GM19467 (cell line): ENCODE data around the gene DNER.
A peak's percentile ranks its signal among the peaks of the same experiment; 100 is the strongest.
"Not testable (repeated sequence)": the region's sequence is repeated elsewhere in the genome, so short reads cannot be mapped to it uniquely, and the experiment has no call there.

Source experiments
- ATAC-seq: cut with Tn5 transposase; IDR thresholded peaks from one replicate; pipeline ENCODE4 v1.9.1; 2021; ENCODE audit warnings: mild to moderate bottlenecking, moderate library complexity; ENCODE audit not compliant: unreplicated experiment

Gene DNER

DNA sequence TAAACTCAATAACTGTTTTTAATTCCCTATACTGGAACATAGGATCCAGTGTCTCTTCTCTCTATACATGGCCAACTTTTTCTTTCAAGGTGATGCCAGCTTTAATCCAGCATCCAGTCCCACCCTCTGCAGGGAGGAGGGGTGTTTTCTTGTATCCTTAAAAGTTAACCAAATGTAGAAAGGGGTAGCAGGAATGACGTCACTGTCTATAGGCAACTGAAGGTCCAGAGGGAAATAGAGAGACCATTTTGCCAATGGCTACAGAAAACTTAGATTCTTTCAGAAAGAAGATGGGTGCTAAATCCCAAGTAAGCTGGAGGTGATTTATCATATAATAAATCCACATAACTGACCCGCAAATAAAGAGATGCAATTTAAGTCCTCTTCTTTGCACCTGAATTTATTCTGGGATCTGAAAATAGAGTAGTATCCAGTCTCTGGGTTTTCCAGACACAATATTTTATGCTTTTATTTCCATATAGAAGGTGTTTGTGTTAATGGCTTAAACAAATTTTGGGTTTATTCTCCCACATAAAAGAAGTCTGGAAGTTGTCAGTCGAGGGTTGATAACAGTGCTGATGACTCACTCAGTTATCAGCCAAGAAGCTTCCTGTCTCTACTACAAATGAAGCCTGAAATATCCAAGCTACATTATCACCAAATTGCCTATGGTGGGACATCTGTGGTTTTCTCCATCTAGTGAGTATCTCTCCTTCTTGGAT is 5.7 kb upstream of the DNER start:
- ATAC-seq, result no peak

DNA sequence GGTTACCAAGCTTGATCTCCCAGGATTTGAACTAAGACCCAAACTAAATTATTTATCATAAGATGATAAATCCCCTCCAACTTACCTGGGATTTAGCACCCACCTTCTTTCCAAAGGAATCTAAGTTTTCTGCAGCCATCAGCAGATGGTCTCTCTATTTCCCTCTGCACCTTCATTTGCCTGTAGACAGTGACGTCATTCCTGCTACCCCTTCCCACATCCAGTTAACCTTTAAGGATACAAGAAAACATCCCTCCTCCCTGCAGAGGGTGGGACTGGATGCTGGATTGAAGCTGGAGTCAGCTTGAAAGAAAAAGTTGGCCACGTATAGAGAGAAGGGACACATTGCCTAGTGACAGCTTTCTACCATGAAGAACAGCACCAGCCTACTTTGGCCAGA is 3.7 kb upstream of the DNER start:
- no peak for ATAC-seq

DNA sequence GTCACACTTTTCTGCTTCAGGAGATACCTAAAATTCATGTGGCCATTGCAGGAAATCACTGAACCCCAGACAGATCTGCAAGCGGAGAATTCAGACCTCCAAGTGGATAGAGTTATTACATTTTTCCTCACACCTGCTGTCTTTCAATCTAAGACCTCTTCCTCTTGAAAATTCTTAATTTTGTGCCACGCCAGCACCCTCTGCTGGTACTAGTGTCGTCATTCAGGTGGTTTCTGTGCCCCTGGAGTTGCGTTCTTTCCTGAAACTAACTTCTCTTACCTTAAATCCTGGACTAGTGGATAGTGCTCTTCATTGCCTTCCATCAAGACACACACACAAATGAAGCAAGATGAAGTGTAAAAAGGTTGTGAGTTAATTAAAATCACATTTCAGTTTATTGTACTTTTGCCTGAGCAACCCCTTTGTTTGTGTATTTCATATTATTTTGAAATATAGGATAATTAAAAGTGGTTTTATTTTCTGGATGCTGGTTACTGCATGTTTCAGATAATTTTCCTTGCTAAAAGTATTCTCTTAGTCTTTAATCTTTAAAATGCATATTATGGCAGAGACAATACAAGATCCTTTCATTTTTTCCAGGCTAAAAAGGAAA is 1.6 kb upstream of the DNER start:
- no peak for ATAC-seq

DNA sequence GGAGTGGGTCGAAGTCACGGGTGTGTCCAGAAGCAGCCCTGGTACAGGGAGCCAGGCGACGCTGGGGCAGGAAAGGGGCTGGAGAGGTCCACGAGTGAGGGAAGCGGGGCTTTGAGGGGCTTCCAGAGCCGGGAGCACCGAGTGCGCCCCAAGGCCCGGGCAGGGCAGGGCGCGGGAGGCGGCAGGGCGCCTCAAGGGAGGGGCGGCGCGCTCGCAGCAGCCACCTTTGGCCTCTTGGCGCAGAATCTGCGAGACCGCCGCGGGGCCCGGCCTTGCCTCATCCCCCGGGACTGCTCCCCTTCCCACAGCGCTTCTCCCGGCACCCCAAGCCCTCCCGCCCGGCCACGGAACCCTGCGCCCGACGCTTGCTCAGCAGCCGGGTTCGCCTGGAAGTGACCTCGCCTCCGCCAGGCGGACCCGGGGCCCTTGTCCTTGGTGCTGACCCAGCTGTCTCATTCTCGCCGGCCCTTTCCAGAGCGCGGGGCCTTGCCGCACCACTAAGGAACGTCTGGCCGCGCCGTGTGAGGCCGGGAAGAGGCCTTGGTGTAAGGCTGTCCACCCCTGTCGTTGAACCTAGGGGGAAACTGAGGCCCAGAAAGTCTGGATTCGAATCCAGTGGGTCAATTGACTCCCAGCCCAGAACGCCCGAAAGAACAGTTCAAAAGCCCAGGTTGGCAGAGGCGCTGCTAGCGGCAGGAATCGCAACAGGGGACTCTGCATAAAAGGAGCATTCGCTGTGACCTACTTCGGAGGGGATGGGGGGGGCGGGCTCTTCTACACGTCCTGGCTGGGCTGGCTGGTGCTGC is 584 bp upstream of the DNER start:
- peak; percentile 23 for ATAC-seq

DNA sequence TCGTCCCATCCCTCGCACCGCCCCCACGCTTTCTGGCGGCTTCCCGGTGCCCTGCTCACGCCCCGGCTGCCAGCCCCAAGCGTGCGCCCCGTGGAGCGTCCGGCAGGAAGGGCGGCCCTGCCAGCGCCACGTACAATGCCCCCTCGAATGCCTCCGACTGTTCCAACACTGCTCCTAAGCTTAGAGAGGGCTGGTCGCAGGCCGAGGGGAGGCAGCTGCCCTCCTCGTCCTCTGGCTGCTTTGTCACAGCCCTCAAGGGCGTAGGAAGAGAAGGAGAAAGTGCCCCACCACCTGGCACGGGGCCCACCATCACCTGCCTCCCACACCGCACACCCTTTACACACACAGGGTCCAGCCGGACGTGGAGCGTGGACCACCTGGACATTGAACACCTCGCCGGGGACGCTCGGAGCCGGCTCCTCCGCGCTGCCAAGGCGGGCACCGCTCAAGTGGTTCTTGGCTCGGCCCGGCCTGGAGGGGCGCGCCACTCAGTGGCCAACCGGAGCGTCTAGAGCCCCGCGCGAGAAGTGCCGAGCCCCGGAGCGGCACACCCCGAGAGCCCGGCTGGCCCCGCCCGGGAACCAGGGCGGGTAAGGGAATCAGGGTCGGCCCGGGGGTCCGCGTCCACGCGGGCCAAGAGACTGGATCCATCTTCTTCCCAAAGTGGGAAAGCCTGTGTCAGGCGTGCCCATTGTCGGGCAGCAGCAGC is 830 bp downstream of the DNER start:
- no peak for ATAC-seq

DNA sequence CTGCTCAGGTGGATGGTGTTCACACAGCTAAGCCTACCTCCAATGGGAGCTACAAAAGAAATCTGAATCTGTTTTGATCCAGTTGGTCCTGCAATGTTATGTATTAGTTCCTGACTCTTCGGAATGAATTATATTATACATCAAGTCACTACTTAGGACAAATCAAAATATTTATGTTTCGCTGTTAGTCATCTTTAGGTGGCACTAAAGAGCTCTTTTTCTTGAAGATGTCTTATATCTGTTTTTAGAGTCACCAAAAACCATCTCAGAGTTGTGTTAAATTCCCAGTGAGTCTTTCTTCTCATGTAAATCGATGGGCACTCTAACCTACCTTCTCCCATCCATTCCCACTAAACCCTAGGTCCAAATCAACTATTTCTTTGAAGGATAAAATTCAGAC is 2.2 kb downstream of the DNER start:
- ATAC-seq, result no peak

DNA sequence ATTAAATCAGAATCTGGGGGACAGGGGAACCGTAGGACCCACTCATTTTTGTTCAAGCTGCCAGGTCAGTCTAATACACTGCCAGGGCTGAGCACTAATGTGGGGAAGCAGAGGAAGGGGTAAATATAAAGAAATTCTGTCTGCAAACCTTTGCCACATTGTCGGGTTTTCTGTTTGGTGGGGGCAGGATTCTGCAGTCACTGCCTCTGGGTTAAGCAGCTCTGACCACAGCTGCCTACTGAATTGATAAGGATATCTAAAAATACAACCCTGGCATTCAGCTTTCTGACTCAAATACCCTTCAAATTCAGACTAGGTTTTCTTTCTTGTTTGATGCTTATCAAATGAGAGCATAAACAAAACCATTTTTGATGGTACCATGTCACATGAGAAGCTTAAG is 6.0 kb downstream of the DNER start:
- no peak for ATAC-seq

DNA sequence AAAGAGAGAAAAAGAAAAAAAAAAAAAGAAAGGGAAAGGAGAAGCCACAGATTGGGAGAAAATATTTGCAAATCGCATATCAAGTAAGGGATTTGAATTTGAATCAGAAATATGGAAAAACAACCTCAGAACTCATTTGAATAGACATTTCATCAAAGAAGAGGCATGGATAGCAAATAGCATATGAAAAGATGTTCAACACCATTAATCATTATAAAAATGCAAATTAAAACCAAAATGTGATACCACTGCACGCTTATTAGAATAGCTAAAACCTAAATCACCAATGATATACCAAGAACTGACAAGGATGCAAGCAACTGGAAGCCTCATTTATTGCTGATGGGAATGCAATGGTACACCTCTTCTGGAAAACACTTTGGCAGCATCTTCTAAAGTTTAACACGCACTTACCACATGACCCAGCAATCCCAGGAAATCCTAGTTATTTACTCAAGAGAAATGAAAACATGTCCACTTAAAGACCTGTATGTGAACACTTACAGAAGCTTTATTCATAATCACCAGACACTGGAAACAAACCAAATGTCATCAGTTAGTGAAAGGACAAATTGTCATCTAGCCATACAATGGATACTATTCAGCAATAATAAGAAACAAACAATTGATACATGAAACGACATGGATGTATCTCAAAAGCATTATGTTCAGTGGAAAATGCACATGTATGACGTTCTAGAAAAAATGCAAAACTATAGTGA is 10.3 kb downstream of the DNER start:
- ATAC-seq, result no peak

DNA sequence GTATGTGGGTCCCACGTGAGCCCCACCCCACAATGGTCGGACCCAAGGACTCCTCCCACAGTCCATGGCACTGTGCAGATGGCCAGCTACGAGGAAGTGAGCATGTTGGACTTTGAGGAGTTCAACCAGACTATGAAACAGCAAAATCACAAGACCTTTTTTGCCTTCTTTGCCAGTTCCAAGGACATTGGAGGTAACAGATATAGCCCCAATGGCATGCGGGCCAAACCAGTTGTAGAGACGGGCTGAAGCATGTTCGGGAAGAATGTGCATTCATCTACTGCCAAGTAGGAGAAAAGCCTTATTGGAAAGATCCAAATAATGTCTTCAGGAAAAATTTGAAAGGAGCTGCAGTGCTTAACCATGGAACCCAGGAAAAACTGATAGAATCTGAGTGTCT is 12.6 kb downstream of the DNER start:
- no peak for ATAC-seq

DNA sequence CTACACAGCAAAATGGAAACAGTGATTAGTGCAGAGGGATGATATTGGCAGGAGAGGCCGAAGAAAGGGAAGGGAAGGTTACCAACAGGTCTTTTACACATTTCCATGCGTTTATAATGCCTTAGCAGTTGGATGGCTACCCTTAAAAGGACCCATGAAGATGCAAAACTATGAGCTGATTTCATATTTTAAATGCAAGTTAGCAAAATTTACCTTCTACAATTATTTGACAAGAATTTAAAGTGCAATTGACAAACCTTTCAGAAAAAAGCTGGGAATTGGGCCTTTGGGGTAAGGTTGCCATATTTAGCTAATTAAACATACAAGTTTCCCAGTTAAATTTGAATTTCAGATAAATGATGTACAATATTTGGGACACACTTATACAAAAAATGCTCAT is 13.3 kb downstream of the DNER start:
- no peak for ATAC-seq

DNA sequence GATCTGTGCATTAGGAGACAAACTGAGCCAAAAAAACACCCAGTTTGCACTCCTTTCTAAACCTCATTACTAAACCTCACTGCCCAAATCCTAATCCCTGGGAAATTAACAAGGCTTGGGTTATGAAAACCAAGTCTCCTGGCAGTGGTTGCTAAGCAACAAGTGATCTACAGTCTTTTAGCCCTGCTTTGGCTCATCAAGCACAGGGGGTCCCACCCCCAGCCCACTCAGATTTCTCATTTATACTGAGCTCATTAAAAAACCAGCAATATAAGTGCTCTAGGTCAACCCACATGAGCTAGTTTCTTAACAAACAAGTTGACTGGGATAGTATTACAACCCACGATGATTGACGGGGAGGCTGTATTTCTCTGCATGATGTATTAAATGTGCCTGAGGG is 18.4 kb downstream of the DNER start:
- ATAC-seq, result no peak

DNA sequence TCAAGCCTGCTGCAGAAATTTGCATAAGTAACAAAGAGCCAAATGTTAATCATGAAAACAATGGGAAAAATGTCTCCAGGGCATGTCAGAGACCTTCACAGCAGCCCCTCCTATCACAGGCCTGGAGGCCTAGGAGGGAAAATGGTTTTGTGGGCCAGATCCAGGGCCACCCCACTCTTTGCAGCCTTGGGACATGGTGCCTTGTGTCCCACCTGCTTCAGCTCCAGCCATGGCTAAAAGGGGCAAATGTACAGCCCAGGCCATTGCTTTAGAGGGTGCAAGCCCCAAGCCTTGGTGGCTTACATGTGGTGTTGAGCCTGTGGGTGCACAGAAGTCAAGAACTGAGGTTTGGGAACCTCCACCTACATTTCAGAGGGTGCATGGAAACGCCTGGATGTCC is 20.5 kb downstream of the DNER start:
- not testable (repeated sequence) for ATAC-seq

DNA sequence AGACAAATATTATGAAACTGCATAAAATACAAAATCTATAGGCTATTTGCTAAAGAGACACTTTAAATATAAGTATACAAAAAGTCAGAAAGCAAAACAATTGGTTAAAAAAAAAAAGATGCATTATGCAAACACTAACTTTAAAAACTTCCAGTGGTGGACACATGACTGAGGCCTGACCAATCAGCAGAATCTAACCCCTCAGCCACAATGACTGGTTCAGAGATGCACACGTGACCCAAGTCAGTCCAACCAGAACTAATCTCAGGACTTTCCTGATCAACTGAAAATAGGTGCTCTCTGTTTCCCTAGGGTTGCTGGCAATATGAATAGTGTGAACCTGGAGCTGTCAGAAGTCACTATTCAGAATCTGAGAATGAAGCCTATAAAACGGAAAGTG is 22.7 kb downstream of the DNER start:
- ATAC-seq, result no peak

DNA sequence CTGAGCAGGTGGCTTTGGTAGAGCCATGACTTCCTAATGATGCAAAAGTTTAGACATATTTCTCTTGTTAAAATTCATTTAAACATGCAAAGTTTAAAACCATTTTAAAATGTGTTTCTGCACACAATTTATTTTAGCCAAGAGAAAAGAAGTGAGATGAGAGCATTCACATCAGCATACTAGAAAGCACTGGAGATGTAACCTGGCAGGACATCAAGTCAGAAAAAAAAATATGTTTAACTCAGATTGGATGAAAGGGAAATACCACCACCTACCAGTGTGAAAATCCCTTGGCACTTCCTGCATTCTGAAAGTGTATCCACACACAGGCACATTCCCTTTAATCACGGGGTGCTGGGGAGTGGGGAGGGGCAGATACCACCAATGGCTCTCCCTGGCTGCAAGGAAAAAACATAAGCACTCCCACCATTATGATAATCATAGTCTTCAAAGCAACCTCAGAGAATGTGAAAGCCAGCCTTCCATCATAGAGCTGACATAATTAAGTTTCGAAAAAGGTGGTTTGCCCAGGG is 25.0 kb downstream of the DNER start:
- no peak for ATAC-seq

DNA sequence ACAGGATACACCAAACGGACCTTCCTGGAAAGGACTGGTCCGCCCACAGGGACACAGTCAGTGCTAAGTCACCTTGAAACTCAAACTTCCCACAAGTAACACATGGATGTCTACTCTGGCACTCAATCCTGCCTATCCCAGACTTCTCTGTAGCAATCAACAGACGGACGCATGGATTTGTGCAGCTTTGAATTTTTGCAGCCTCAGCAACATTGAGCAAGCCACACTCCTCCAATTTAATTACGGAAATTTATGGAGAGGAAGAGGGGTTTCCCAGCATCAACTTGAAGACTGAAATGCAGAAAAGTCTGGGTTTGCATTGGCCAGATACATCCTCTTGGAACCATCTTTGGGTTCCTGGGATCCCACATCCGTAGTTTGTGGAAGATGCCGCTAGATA is 26.2 kb downstream of the DNER start:
- ATAC-seq, result no peak

DNA sequence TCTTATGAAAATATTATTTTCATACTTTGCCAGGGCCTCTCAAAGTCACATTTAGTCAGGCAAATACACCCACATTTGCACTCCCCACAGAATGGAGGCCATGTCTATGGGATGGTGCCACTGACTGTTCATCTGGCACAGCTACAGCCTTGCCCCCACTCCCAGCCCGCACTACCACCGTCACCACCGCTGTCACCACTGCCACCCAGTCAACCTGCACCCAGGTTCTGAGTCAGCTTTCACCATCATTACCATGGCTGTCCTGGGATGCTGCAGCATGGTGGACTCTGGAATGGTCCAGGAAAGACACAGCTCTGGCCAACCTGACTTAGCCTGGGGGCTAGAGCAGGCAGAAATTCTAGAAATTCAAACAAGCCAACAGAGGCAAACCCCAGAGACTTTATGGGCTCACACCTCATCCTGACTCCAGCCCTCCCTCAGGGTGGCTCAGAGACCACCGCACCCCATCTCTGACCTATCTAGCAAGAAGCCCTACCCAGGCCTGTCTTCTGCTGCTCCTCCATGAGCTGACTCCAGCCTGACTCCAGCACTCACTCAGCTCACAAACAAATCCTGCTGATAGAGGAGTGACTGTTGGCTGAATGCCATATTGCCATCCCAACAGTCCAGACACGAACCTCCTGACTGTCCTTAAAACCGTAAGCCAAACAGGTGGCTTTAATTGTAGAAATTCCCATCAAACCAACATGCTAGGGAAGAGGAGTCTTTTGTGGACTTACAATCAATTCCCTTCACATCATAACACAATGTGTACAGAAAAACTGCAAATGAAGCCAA is 28.0 kb downstream of the DNER start:
- no peak for ATAC-seq

DNA sequence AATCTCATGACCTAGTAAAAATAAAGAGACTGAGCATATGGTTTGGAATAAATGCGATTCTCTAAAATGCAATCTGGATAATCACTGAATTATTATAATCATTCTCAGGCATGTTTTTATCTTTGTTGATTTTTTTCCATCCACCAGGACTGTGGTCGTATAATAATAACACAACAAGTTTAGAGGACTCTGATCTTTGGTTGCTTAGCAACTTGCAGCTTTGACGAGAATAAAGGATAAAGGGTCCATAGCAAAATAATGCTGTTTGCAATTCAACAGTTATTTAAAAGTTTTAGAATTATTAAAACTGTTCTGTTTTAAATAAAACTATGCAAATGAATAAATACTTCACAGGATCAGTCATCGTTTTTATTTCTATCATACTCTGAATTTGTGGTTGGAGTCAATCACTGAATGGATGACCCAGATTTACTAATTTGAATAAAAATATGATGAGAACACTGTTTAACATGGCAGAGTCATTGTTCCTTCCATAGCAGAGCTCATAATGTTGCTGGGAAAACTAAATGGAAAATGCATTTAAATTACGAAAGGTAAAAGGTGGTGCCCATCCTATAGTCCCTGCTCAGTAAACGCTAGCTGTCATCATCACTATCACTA is 29.3 kb downstream of the DNER start:
- ATAC-seq, result no peak

DNA sequence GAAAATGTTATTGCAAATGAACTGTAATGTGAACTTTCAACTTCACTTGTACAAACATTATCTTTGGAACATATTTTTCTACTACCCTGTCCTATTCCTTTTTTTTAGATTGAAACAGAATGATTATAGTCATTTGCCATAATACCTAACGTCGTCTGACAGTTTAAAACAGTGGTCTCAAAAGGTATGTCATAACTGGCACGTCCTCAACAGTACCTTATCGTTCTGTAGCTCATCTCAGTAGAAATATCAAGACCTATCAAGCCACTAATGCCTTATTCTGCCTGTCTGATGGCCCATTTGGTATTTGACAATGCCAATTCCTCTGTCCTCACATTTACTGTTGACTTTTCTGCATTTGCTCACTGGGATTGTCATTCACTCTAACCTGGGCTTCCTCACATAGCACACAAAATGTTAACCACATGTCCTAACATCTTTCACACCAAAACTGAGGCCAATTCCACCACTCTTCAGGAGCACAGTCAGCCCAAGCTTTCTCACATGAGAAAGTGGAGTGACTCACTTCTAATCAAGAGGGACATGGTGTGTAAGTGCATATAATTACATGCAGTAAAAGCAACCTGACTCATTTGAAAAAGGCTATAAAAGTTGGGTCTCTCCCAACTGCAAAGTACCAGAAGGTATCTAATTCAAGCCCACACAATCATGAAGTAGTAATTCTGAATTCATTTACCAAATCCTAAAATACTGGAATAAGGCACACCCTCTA is 34.8 kb downstream of the DNER start:
- no peak for ATAC-seq

DNA sequence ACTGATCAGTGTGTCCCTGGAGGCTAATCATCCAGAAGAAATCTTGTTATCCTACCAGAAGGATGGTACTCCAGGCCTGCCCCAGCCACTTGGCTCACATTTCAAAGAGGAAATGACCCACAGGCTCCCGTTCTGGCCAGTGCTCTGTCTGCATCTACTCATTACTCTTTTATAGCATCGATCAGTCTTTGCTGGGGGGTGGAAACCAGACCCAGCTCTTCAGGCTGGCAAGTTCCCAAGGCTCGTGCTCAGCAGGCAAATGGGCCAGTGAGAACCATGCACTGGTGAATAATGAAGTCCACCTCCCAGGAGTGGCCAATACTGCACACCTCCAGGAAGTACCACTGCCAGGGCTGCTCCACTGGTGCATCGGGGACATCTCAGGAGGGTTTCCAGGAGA is 38.8 kb downstream of the DNER start:
- no peak for ATAC-seq
